ENCODE measurements around the gene ABHD11.
"Not testable (repeated sequence)": the region's sequence is repeated elsewhere in the genome, so short reads cannot be mapped to it uniquely, and the experiment has no call there.

ABHD11 gene

DNA sequence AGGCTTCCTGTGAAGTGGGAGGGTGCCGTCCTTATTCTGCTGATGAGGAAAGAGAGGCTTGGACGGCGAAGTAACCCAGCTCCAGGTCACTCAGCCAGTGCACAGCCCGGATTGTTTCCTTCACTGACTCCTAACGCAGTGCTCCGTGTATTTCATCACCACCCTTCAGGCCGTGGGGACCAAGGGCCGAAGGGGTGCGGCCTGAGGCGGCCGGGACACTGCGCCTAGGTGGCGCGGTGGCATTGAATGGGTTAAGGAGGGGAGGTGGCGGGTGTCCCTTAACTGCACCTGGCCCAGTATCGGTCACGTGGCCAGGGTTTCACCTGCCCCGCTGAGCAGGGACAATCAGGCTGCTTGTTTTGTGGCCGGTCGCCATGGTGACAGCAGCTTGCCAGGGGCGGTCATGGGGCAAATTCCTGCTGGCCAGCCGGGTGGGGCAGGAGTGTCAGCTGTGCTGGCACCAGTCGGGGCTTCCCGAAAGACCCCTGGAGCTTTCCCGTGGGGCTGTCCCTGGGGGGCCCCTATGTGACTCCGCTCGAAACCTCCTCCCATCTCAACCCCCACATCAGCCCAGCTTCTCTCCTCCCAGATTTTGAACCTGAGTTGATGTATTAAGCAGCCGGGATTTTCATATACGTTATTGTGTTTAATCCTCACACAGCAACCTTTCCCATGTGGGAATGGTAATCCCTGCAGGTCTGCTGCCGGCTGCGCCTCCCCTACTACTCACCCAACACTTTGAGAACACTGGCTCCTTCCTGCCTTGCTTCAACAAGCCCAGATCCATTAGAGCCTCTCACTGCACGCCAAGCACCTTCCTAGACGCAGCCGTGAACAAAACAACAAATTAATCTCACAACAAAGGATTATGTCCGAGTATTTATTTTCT, 4.4 kb upstream of the ABHD11 start:
- no peak for DNase-seq

DNA sequence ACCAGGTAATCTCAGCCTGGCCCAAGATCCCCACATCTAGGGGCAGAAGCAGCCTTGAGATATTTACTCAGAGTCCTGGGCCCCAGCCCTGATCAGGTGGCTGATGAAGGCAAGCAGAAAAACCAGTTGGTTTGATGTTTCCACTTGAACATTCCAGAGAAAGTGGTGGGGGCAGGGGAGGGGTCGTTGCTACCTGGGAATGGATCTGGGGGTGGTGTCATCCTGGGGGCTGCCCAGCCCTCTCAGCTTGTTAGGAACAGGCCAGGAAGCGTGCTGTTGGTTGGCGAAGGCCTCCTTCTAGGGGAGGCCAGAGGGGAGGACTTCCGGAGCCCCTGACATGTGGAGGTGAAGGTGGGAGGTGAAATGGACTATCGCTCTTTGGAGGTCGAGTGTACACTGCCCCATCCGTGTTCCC, 3.7 kb upstream of the ABHD11 start:
- no peak for DNase-seq

DNA sequence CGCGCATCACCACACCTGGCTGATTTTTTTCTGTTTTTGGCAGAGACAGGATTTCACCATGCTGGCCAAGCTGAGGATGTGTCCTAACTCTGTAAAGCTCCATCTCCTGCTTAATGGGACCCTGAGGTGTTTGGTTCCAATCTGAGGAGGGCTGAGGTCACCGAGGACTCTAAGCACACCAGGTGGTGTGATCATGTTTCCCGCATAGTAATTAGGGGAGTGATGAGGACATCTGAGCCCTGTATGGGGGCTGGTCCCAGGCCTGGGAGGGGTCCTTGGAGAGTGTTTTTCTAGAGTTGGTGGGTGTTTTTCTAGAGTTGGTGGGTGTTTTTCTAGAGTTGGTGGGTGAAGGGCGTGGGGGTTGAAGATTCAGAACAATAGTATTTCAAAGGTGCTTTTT, 3.0 kb upstream of the ABHD11 start:
- no peak for DNase-seq

DNA sequence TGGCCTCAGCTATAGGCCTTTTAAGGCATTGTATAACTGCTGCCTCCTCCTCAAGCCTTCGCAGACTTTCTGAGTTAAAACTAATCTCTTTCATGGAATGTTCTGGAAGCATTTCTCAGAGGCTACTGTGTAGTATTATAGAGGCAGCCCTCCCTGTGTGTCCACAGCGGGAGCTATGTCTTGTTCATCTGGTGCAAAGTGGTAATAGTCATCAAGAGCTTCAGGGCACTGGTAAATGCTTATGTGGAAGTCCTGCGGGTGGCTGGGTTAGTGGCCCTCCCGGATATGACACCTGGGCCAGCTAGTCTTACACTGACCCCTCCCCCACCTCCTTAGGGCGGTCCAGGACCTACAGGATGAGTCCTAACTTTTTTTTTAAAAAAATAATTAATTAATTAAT, 2.2 kb upstream of the ABHD11 start:
- DNase-seq, result no peak

DNA sequence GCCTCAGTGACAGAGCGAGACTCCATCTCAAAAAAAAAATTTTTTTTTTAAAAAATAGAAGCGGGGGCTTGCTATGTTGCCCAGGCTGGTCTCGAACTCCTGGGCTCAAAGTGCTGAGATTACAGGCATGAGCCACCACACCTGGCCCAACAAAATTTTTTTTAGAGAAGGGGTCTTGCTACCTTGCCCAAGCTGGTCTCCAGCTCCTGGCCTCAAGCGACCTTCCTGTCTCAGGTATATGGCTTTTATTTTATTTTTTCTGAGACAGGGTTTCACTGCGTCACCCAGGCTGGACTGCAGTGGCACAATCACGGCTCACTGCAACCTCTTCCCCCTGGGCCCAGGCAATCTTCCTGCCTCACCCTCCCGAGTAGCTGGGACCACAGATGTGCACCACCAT, 1.6 kb upstream of the ABHD11 start:
- no peak for DNase-seq

DNA sequence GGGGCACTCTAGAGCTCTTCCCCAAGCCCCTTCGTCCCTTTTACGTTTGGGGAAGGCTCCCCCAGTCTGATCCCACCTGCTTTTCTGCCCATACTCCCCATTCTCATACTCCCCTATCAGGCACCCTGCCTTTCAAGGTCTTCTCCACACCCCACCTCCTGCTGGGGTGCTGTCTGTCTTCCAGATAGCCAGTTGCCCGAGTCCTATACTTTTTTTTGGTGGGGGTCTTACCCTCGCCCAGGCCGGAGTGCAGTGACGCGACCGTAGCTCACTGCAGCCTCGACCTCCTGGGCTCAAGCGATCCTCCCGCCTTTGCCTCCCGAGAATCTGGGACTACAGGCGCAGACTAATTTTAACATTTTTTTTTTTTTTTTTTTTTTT, 775 bp upstream of the ABHD11 start:
- no peak for DNase-seq

DNA sequence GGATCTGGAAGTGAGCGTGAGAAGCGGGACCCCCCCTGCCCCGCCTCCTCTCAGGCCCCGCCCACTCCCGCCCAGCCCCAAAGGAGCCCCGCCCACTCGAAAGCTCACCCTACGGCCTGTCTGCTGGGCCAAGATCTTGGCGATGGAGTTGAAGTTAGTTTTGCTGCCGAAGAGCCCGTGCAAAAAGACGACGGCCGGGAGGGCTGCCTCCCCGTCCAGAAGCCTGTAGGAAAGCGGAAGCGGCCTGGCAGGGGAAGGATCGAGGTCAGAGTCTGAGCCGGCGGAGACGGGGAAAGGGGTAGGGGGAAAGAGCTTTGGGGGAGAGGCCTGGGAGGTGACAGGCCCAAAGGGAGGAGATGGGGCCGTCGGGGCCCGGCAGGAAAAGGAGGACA, 386 bp downstream of the ABHD11 start:
- DNase-seq, result peak; percentile 39

DNA sequence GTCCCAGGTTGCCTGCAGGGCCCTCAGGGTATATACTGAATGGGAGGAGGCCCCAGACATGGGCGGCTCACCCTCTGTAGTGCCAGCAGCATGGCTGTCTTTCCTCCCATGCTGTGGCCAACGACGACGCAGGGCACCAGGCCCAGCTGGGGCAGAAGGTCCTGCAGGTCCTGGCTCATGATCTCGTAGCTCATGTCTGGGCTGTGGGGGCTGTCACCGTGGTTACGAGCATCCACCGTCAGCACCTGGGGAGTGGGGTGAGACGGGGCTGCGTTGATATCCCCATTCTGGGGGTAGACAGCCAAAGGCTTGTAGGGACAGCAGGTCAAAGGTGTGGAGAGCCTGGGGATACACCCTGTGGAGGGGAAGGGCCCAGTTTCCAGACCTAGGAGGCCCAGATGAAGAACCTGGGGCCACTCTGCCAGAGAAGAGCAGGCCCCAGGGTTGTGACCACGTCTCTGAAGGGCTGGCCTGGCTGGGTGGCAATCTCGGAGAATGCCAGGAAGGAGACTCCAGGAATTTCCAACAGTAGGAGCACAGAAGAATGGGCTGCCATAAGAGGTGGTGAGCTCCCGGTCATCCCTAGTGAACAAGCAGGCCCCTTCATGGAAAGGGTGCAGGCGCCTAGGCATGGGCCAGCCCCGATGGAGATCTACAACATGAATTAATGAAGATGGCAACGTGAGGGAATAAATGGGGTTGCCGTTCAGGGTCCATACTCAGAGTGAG, 947 bp downstream of the ABHD11 start:
- DNase-seq, result no peak

DNA sequence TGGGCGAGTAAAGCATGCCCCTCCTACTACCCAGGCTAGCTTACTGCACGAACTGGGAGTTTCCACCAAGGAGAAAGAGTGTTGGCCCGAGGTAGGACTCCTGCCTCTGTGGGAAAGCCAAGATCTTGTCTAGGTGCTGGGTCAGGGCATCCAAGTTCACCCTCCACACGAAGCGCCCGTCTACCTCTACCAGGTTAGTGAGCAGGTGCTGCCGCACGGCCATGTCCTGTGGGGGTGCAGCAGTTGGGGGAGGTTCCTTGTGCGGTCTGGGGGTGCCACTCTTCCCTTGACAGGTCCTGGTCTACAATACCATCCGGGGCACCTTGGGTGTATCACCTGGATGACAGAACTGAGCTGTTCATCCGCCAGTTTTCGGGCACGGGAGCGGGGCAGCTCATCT, 1.7 kb downstream of the ABHD11 start:
- no peak for DNase-seq

DNA sequence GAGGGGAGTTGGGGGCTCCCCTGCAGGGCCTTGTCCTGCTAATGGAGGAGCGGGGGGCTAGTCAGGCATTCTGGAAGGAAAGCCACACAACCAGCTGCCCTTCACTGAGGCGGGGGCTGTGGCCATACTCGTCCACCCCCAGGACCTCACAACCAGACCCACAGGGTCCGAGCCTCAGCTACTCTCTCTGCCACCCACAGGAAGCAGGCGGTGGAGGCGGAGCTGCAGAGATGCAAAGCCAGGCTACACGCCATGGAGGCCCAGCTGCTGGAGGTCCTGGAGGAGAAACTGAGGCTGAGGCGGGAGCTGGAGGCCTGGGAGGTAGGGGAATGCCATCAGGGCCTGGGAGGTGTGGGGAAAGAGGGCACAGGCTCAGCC, 3.1 kb downstream of the ABHD11 start:
- no peak for DNase-seq

DNA sequence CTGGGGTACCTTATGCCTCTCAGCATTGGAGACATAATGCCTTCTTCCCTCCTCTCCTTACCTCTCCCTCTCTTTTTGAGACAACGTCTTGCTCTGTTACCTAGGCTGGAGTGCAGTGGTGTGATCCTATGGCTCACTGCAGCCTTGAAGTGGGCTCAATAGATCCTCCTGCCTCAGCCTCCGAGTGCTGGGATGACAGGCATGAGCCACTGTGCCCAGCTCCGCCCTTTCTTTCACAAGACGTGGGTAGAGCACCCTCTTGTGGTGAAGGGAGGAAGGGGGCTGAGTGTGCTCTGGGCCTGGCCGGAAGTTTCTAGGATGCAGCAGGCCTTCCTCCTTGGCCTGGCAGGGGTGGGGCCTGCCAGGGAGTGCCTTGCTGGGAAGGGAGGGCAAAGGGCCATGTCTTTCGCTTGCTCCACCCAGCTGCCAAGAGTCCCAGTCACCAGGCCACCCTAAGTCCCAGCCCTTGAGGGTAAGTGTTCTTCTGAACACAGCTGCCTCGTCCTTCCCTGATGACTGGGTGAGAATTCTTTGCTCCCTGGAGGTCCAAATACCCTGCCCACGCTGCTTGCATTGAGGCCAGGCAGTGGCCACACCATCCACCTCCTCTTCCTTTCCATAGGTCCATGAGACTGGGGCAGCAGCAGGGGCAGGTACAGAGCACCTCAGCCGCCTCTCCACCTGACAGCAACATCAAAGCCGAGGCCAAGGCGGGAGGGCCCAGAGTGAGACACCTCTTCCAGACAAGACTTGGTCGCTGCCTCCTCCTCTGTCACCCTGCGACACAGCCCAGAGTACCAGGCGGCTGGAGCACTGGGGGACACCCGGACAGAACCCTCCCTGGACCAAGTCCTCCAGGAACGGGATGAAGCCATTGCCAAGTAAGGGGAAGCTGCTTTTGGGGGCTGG, 3.7 kb downstream of the ABHD11 start:
- peak; percentile 81 for DNase-seq

DNA sequence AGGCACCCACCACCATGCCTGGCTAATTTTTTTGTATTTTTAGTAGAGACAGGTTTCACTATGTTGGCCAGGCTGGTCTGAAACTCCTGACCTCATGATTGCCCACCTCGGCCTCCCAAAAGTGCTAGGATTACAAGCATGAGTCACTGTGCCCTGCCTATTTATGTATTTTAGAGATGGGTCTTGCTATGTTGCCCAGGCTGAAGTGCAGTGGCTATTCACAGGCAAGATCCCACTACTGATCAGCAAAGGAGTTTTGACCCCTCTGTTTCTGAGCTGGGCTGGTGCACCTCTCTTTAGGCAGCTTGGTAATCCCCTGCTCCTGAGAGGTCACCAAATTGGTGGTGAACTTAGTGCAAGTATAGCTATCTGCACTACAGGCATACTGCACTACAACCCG, 6.2 kb downstream of the ABHD11 start:
- DNase-seq, result no peak

DNA sequence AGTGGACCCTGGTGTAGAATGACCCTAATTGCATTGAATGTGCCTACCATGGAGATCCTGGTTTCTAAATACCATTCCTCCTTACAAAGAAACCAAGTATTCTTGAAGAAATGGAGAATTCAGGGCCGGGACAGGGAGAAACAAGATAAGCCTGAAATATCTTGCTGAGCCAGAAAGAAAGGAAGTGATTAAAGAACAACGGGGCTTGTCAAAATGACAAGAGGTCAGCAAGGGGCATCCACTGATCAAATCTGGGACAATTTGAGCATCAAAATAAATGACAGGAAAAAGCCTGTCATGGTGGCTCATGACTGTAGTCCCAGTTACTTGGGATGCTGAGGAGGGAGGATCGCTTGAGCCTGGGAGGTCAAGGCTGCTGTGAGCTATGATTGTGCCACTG, 8.1 kb downstream of the ABHD11 start:
- DNase-seq, result no peak

DNA sequence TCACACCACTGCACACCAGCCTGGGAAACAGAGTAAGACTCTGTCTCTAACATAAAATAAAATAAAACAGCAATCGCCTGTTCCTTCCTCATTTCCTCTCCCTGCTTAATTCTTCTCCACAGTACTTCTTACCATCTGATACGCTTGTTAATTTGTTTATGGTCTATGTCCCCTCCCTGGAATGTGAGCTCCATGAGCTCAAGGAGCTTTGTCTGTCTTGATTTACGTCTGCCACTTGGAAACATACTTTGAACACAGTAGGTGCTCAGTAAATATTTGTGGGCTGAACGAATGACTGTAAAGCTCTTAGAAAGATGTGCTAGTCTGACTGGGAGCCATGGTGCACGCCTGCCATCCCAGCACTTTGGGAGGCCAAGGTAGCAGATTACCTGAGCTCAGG, 10.1 kb downstream of the ABHD11 start:
- no peak for DNase-seq

DNA sequence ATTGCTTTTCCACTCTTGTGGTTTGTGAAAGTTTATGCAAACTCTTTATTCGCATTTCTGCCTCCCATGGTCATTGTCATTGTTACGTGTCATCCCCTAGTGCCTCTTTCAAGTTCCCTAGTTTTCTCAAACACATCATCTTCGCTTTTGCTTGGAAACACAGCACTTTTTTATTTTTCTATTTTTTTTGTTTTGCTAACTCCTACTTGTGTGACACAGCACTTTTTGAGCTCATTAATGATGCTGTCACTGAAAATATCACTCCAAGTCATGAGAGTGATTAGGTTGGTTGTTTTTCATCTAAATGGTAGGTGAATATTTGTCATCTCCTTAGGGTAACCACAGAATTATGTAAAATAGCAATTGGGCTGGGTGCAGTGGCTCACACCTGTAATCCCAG, 10.7 kb downstream of the ABHD11 start:
- DNase-seq, result no peak

DNA sequence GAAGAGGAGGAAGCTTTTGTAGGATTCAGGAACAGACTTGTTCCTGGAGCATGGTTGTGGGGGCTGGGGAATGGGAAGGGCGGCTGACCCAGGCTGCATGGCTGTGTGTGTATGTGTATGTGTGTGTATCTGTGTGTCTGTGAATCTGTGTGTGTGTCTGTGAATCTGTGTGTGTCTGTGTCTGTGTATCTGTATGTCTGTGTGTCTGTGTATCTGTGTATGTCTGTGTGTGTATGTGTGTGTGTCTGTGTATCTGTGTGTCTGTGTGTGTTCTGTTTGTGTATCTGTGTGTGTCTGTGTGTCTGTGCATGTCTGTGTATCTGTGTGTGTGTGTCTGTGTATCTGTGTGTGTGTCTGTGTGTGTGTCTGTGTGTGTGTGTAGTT, 12.5 kb downstream of the ABHD11 start:
- DNase-seq, result no peak

DNA sequence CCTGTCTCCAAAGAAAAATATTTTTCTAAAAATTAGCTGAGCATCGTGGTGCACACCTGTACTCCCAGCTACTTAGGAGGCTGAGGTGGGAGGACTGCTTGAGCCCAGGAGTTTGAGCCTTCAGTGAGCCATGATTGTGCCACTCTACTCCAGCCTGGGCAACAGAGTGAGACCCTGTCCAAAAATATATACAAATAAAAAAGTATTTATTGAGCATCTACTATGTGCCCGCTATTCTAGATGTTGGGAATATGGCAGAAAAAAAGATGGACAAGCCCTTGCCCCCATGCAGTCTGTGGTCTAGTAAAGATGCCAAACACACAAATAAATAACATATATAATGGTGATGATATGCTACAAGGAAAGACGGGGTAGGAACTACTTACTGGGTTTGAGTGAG, 14.8 kb downstream of the ABHD11 start:
- no peak for DNase-seq

DNA sequence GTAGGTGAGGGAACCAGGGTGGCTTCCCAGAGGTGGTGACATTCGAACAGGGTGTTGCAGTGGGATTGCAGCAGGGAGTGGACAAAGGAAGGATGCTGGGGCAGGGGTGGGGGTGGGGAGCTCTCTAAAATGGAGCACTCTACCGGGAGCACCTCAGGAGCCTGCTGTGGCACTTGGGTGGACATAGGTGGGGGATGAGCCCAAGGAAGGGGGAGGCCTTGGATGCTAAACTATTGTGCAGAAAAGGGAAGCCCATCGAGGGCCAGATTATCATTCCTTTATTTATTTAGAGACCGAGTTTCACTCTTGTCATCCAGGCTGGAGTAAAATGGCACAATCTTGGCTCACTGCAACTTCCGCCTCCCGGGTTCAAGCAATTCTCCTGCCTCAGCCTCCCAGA, 15.8 kb downstream of the ABHD11 start:
- no peak for DNase-seq

DNA sequence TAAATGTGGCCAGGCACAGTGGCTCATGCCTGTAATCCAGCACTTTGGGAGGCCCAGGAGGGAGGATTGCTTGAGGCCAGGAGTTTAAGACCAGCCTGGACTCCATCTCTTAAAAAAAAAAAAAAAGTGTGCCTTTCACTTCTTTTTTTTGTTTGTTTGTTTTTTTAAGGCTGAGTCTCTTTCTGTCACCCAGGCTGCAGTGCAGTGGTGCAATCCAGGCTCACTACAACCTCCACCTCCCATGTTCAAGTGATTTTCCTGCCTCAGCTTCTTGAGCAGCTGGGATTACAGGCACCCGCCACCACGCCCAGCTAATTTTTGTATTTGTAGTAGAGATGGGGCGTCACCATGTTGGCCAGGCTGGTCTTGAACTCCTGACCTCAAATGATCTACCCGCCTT, 16.4 kb downstream of the ABHD11 start:
- not testable (repeated sequence) for DNase-seq

DNA sequence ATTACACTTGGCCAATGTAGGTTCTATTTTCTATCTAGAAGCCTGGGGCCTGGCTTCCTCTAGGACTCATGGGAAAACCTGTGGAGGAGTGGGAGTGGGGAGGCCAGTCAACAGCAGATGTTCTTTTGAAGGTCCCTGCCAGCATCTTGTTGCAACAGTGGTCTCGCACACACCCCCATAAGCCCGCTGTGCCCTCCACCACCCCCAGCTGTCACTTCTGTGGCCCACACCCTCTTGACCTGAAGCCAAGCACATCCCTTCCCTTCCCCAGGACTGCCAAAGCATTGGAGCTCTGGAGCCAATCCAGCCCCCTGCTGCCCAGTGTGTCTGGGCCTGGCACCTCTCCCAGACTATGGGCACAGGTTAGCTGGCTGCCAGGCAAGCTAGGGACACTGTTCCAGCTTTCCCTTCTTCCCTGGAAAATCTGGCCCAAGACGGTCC, 17.2 kb downstream of the ABHD11 start:
- DNase-seq, result no peak

DNA sequence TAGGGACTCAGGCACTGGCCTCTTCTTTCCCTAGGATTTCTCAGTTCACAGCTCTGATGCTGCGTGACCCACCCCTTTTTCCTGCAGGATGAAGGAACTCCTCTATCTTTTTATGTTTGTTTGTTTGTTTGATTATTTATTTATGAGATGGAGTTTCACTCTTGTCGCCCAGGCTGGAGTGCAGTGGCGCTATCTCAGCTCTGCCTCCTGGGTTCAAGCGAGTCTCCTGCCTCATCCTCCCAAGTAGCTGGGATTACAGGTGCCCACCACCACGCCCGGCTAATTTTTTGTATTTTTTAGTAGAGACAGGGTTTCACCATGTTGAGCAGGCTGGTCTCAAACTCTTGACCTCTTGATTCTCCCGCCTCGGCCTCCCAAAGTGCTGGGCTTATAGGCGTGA, 18.2 kb downstream of the ABHD11 start:
- not testable (repeated sequence) for DNase-seq

DNA sequence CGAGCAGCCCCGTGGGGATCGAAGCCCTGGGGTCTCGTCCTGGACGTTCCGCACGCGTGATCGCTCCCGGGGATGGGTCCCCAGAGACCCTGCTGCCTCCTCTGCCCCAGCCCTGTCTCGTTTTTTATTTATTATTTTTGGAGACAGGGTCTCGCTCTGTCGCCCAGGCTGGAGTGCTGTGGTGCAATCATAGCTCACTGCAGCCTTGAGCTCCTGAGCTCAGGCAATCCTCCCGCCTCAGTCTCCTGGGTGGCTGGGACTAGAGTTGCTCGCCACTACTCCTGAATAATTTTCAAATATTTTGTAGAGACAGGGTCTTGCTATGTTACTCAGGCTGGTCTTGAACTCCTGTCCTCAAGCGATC, 18.8 kb downstream of the ABHD11 start:
- DNase-seq, result no peak

Data from NCI-H226 (cell line).